GM19025 (cell line): ENCODE data around the gene CTBP2.

ENCODE experiments used
- ATAC-seq: cut with Tn5 transposase; IDR thresholded peaks from one replicate; pipeline ENCODE4 v1.9.1; 2021; ENCODE audit warnings: mild to moderate bottlenecking, low read depth, moderate library complexity; ENCODE audit not compliant: unreplicated experiment

The CTBP2 gene

GRCh38 chr10:125147971-125148439 is 12.4 kb downstream of the CTBP2 start:
- no peak for ATAC-seq

GRCh38 chr10:125146791-125147579 is 13.4 kb downstream of the CTBP2 start:
- no peak for ATAC-seq

- no peak for ATAC-seq
These were observed 14.7 kb downstream of the CTBP2 start for GRCh38 chr10:125145636-125146035.

GRCh38 chr10:125144693-125145623 is 15.4 kb downstream of the CTBP2 start:
- ATAC-seq: no peak

- no peak for ATAC-seq
These were observed 16.2 kb downstream of the CTBP2 start for GRCh38 chr10:125144206-125144605.

- no peak for ATAC-seq
These were observed 17.4 kb downstream of the CTBP2 start for GRCh38 chr10:125142946-125143345.

GRCh38 chr10:125141860-125142484 is 18.4 kb downstream of the CTBP2 start:
- no peak for ATAC-seq

GRCh38 chr10:125141150-125141859 is 19.1 kb downstream of the CTBP2 start:
- no peak for ATAC-seq

GRCh38 chr10:125140151-125140550 is 20.2 kb downstream of the CTBP2 start:
- no peak for ATAC-seq

GRCh38 chr10:125137601-125138438 is 22.5 kb downstream of the CTBP2 start:
- ATAC-seq: no peak

GRCh38 chr10:125136087-125136486 is 24.3 kb downstream of the CTBP2 start:
- no peak for ATAC-seq

- no peak for ATAC-seq
These were observed 24.7 kb downstream of the CTBP2 start for GRCh38 chr10:125135771-125136035.

- no peak for ATAC-seq
These were observed 25.2 kb downstream of the CTBP2 start for GRCh38 chr10:125134916-125135770.

- no peak for ATAC-seq
These were observed 25.9 kb downstream of the CTBP2 start for GRCh38 chr10:125134483-125134848.

- no peak for ATAC-seq
These were observed 26.5 kb downstream of the CTBP2 start for GRCh38 chr10:125133696-125134482.

GRCh38 chr10:125132344-125132743 is 28.0 kb downstream of the CTBP2 start:
- no peak for ATAC-seq

GRCh38 chr10:125130916-125131315 is 29.4 kb downstream of the CTBP2 start:
- ATAC-seq: no peak

GRCh38 chr10:125130260-125130659 is 30.1 kb downstream of the CTBP2 start:
- ATAC-seq: no peak
